ENCODE data around the gene SRSF8. TPM values are rescaled to one million over a fixed set of nuclear protein-coding genes. Genes with fewer than 3 reads are reported as not detected.
"Not testable (repeated sequence)": the region's sequence is repeated elsewhere in the genome, so short reads cannot be mapped to it uniquely, and the experiment has no call there.

Gene SRSF8
- 10 to 100 TPM; 76.2 to 92.4 (median 82.6) TPM for polyA plus RNA-seq

GRCh38 chr11:95066716-95067038 lies at the start of gene SRSF8:
Gene SRSF8 (plus strand): TSS chr11:95066919. CDS start chr11:95067227, 308 bp downstream.
- H3K4me1 Mint-ChIP-seq, result peaks cover 29 to 45% of the 10 kb centered on the region in 2 donors

GRCh38 chr11:95021468-95021867 lies 45.3 kb upstream of the SRSF8 start:
- not testable (repeated sequence) for H3K4me1 Mint-ChIP-seq; DNase-seq; H3K9me3 Mint-ChIP-seq; H3K27me3 Mint-ChIP-seq (ENCODE audit: low read depth in 3 of 3); H3K4me3 Mint-ChIP-seq; H3K36me3 Mint-ChIP-seq; H3K27ac Mint-ChIP-seq

More at GRCh38 chr11:95066716-95067038, at the start of gene SRSF8:
- H3K9me3 Mint-ChIP-seq, result no peaks in the 10 kb centered on the region
- no peak for DNase-seq
- peak within 1 kb of the TSS; percentile 91 to 98 (median 97) for H3K4me3 Mint-ChIP-seq
- H3K27me3 Mint-ChIP-seq (ENCODE audit: low read depth in 3 of 3), result peaks cover 0 to 13% (median 6%) of the 10 kb centered on the region in 3 donors
- peak within 1 kb of the TSS; percentile 94 to 99 (median 96) for H3K27ac Mint-ChIP-seq
- no peaks in the 10 kb centered on the region for H3K36me3 Mint-ChIP-seq

- H3K36me3 Mint-ChIP-seq, result no peaks in the 10 kb centered on the region
- H3K27ac Mint-ChIP-seq, result no peak within 1 kb of the TSS
- no peak for DNase-seq
- peaks cover 0 to 5% (median 0%) of the 10 kb centered on the region in 3 donors for H3K27me3 Mint-ChIP-seq (ENCODE audit: low read depth in 3 of 3)
- no peaks in the 10 kb centered on the region for H3K9me3 Mint-ChIP-seq
- H3K4me1 Mint-ChIP-seq, result no peaks in the 10 kb centered on the region
- no peak within 1 kb of the TSS for H3K4me3 Mint-ChIP-seq
Measured at GRCh38 chr11:95024958-95025357, 41.8 kb upstream of the SRSF8 start, which contains the start of gene KDM4E. Gene KDM4E (plus strand): TSS chr11:95025258. CDS start chr11:95025558, 300 bp downstream.

GRCh38 chr11:95025594-95025993 lies 41.1 kb upstream of the SRSF8 start:
- not testable (repeated sequence) for H3K27me3 Mint-ChIP-seq (ENCODE audit: low read depth in 3 of 3); DNase-seq; H3K27ac Mint-ChIP-seq; H3K4me1 Mint-ChIP-seq; H3K9me3 Mint-ChIP-seq; H3K36me3 Mint-ChIP-seq; H3K4me3 Mint-ChIP-seq

GRCh38 chr11:95028357-95028756 lies 38.4 kb upstream of the SRSF8 start:
- Mint-ChIP-seq H3K27me3 (ENCODE audit: low read depth in 3 of 3) (peaks cover 2 to 13% (median 6%) of the 10 kb centered on the region in 3 donors), H3K36me3 (no peaks in the 10 kb centered on the region), H3K4me3 (no peak overlapping the region), H3K27ac (no peak overlapping the region), H3K4me1 (no peaks in the 10 kb centered on the region), H3K9me3 (no peaks in the 10 kb centered on the region)
- DNase-seq, result no peak

GRCh38 chr11:95033051-95033450 lies 33.7 kb upstream of the SRSF8 start:
- Mint-ChIP-seq H3K4me1 (no peaks in the 10 kb centered on the region), H3K27ac (no peak overlapping the region), H3K9me3 (no peaks in the 10 kb centered on the region), H3K27me3 (ENCODE audit: low read depth in 3 of 3) (peaks cover 5 to 16% (median 7%) of the 10 kb centered on the region in 3 donors), H3K4me3 (no peak overlapping the region), H3K36me3 (peaks cover 0 to under 1% (median 0%) of the 10 kb centered on the region in 3 donors)
- no peak for DNase-seq

- peaks cover 5 to 22% (median 7%) of the 10 kb centered on the region in 3 donors for H3K27me3 Mint-ChIP-seq (ENCODE audit: low read depth in 3 of 3)
Measured at GRCh38 chr11:95035316-95035715, 31.4 kb upstream of the SRSF8 start.

GRCh38 chr11:95037356-95038035 lies 29.2 kb upstream of the SRSF8 start:
- Mint-ChIP-seq H3K4me3 (peak overlapping the region in 3 of 5 donors; percentile 3 to 31 (median 25)), H3K27me3 (ENCODE audit: low read depth in 3 of 3) (peaks cover 1 to 16% (median 11%) of the 10 kb centered on the region in 3 donors)
- not testable (repeated sequence) for H3K4me1 Mint-ChIP-seq, H3K36me3 Mint-ChIP-seq, H3K27ac Mint-ChIP-seq, H3K9me3 Mint-ChIP-seq
- DNase-seq, result peak in 1 of 3 donors; percentile 3

More at GRCh38 chr11:95035316-95035715, 31.4 kb upstream of the SRSF8 start:
- no peaks in the 10 kb centered on the region for H3K4me1 Mint-ChIP-seq
- H3K4me3 Mint-ChIP-seq, result no peak overlapping the region
- H3K9me3 Mint-ChIP-seq, result no peaks in the 10 kb centered on the region
- no peak overlapping the region for H3K27ac Mint-ChIP-seq
- DNase-seq, result no peak
- peaks cover 0 to 6% (median 0%) of the 10 kb centered on the region in 3 donors for H3K36me3 Mint-ChIP-seq

GRCh38 chr11:95042239-95042638 lies 24.5 kb upstream of the SRSF8 start:
- Mint-ChIP-seq H3K9me3 (peaks cover 0 to 4% (median 0%) of the 10 kb centered on the region in 6 donors), H3K27ac (no peak overlapping the region), H3K4me1 (no peaks in the 10 kb centered on the region), H3K4me3 (no peak overlapping the region), H3K27me3 (ENCODE audit: low read depth in 3 of 3) (peaks cover 3 to 11% (median 9%) of the 10 kb centered on the region in 3 donors), H3K36me3 (peaks cover 0 to 6% (median 0%) of the 10 kb centered on the region in 3 donors)
- no peak for DNase-seq

- Mint-ChIP-seq H3K4me3 (no peak overlapping the region), H3K27ac (no peak overlapping the region), H3K27me3 (ENCODE audit: low read depth in 3 of 3) (peaks cover 3 to 11% (median 9%) of the 10 kb centered on the region in 3 donors), H3K4me1 (no peaks in the 10 kb centered on the region), H3K36me3 (peaks cover 0 to 6% (median 0%) of the 10 kb centered on the region in 3 donors), H3K9me3 (peaks cover 0 to 4% (median 0%) of the 10 kb centered on the region in 6 donors)
- DNase-seq, result no peak
Measured at GRCh38 chr11:95042906-95043305, 23.8 kb upstream of the SRSF8 start.

- Mint-ChIP-seq H3K27me3 (ENCODE audit: low read depth in 3 of 3) (peaks cover 3 to 12% (median 3%) of the 10 kb centered on the region in 3 donors), H3K4me1 (no peaks in the 10 kb centered on the region), H3K9me3 (peaks cover 0 to 4% (median 0%) of the 10 kb centered on the region in 6 donors), H3K27ac (no peak overlapping the region), H3K36me3 (no peaks in the 10 kb centered on the region), H3K4me3 (no peak overlapping the region)
- no peak for DNase-seq
Measured at GRCh38 chr11:95044010-95044409, 22.7 kb upstream of the SRSF8 start.

- H3K4me1 Mint-ChIP-seq, result no peaks in the 10 kb centered on the region
- no peak for DNase-seq
- H3K4me3 Mint-ChIP-seq, result no peak overlapping the region
- peaks cover 0 to 4% (median 0%) of the 10 kb centered on the region in 6 donors for H3K9me3 Mint-ChIP-seq
- H3K27ac Mint-ChIP-seq, result no peak overlapping the region
- H3K27me3 Mint-ChIP-seq (ENCODE audit: low read depth in 3 of 3), result peaks cover 3 to 12% (median 3%) of the 10 kb centered on the region in 3 donors
- no peaks in the 10 kb centered on the region for H3K36me3 Mint-ChIP-seq
Measured at GRCh38 chr11:95045812-95046211, 20.9 kb upstream of the SRSF8 start.

- not testable (repeated sequence) for H3K27ac Mint-ChIP-seq; H3K4me1 Mint-ChIP-seq; H3K27me3 Mint-ChIP-seq (ENCODE audit: low read depth in 3 of 3); H3K4me3 Mint-ChIP-seq; DNase-seq; H3K36me3 Mint-ChIP-seq; H3K9me3 Mint-ChIP-seq
Measured at GRCh38 chr11:95049122-95049521, 17.6 kb upstream of the SRSF8 start, which contains the start of gene KDM4F. Gene KDM4F (plus strand): TSS chr11:95049422.

- no peak for DNase-seq
- H3K36me3 Mint-ChIP-seq, result no peaks in the 10 kb centered on the region
- H3K27me3 Mint-ChIP-seq (ENCODE audit: low read depth in 3 of 3), result peaks cover 2 to 13% (median 5%) of the 10 kb centered on the region in 3 donors
- no peaks in the 10 kb centered on the region for H3K9me3 Mint-ChIP-seq
- no peak overlapping the region for H3K27ac Mint-ChIP-seq
- no peak overlapping the region for H3K4me3 Mint-ChIP-seq
- H3K4me1 Mint-ChIP-seq, result no peaks in the 10 kb centered on the region
Measured at GRCh38 chr11:95050595-95051202, 16.0 kb upstream of the SRSF8 start.

All from immature natural killer cell (primary cell).